Stimulated activated CD8-positive, alpha-beta memory T cell treated with anti-CD3 and anti-CD28 coated beads, Interleukin-7, amount 100 ng/mL, for 48 hours (primary cell): ENCODE results near the gene SLC7A9.
"Not testable (repeated sequence)": the region's sequence is repeated elsewhere in the genome, so short reads cannot be mapped to it uniquely, and the experiment has no call there.

Source experiments
- DNase-seq, 2 donors: peaks; one replicate each; pipeline ENCODE4 v3.0.0-alpha.2; 2020; ENCODE audit warnings: low read depth in 1 of 2; ENCODE audit errors: extremely low read depth in 1 of 2

Gene SLC7A9

GRCh38 chr19:32865326-32865725 is 4.2 kb downstream of the SLC7A9 start:
- DNase-seq, result no peak

GRCh38 chr19:32864318-32865007 is 5.1 kb downstream of the SLC7A9 start:
- no peak for DNase-seq

GRCh38 chr19:32863841-32864240 is 5.7 kb downstream of the SLC7A9 start:
- DNase-seq, result no peak

GRCh38 chr19:32863301-32863700 is 6.3 kb downstream of the SLC7A9 start:
- no peak for DNase-seq

GRCh38 chr19:32862741-32863140 is 6.8 kb downstream of the SLC7A9 start:
- DNase-seq, result no peak

GRCh38 chr19:32862173-32862572 is 7.4 kb downstream of the SLC7A9 start:
- DNase-seq, result no peak

- no peak for DNase-seq
Measured at GRCh38 chr19:32861596-32861995, 8.0 kb downstream of the SLC7A9 start.

- DNase-seq, result no peak
Measured at GRCh38 chr19:32859591-32859990, 10.0 kb downstream of the SLC7A9 start.

- no peak for DNase-seq
Measured at GRCh38 chr19:32858559-32858958, 11.0 kb downstream of the SLC7A9 start.

GRCh38 chr19:32858155-32858554 is 11.4 kb downstream of the SLC7A9 start:
- DNase-seq, result no peak

GRCh38 chr19:32857584-32857983 is 12.0 kb downstream of the SLC7A9 start:
- no peak for DNase-seq

- not testable (repeated sequence) for DNase-seq
Measured at GRCh38 chr19:32856818-32857217, 12.7 kb downstream of the SLC7A9 start.

- no peak for DNase-seq
Measured at GRCh38 chr19:32852216-32852615, 17.4 kb downstream of the SLC7A9 start.

- not testable (repeated sequence) for DNase-seq
Measured at GRCh38 chr19:32848035-32848434, 21.5 kb downstream of the SLC7A9 start.

- DNase-seq, result no peak
Measured at GRCh38 chr19:32843716-32844245, 25.8 kb downstream of the SLC7A9 start.

GRCh38 chr19:32842061-32842460 is 27.5 kb downstream of the SLC7A9 start:
- no peak for DNase-seq

- no peak for DNase-seq
Measured at GRCh38 chr19:32837531-32837930, 32.0 kb downstream of the SLC7A9 start.

- DNase-seq, result not testable (repeated sequence)
Measured at GRCh38 chr19:32833388-32833787, 36.2 kb downstream of the SLC7A9 start.

- DNase-seq, result not testable (repeated sequence)
Measured at GRCh38 chr19:32832825-32833224, 36.7 kb downstream of the SLC7A9 start.

- not testable (repeated sequence) for DNase-seq
Measured at GRCh38 chr19:32832094-32832493, 37.5 kb downstream of the SLC7A9 start.

GRCh38 chr19:32831611-32832010 is 38.0 kb downstream of the SLC7A9 start:
- no peak for DNase-seq

GRCh38 chr19:32830231-32831014 is 39.1 kb downstream of the SLC7A9 start:
- no peak for DNase-seq
